Right lobe of liver (tissue), 6 donors: ENCODE measurements around the gene MIAT. TPM values are rescaled to one million over a fixed set of nuclear protein-coding genes. Genes with fewer than 3 reads are reported as not detected.

Experiments
- ATAC-seq, 4 donors: fragments of 200-7000 bp; cut with Tn5 transposase; one replicate each; pipeline ENCODE4 v1.9.1; 2020; ENCODE audit warnings: mild to moderate bottlenecking in 4 of 4, moderate library complexity in 4 of 4
- DNase-seq, 3 donors: peaks; one replicate each; pipeline ENCODE4 v3.0.0-alpha.2; 2020
- H3K27ac ChIP-seq, 3 donors: fragments of 200-600 bp; one replicate each; pipeline ENCODE4 v1.8.0; 2022
- H3K27me3 ChIP-seq, 2 donors: fragments of 200-600 bp; one replicate each; pipeline ENCODE4 v1.8.0; 2022
- H3K36me3 ChIP-seq, 4 donors: fragments of 200-600 bp; sonication (generic) in 1 of 4; one replicate each; pipeline versions ENCODE4 v1.5.1 to v1.8.0; 2017 to 2022; ENCODE audit warnings: control low read depth in 1 of 4
- H3K4me1 ChIP-seq, 4 donors: fragments of 200-600 bp; sonication (generic) in 1 of 4; one replicate each; pipeline versions ENCODE4 v1.5.1 to v1.8.0; 2017 to 2022; ENCODE audit warnings: control low read depth in 1 of 4
- H3K4me3 ChIP-seq, 3 donors: fragments of 200-600 bp; one replicate each; pipeline ENCODE4 v1.8.0; 2022
- H3K9me3 ChIP-seq, 4 donors: fragments of 200-600 bp; sonication (generic) in 1 of 4; one replicate each; pipeline versions ENCODE4 v1.5.1 to v1.8.0; 2017 to 2022; ENCODE audit warnings: control low read depth in 1 of 4
- CTCF ChIP-seq, 4 donors: fragments of 200-600 bp in 3 of 4; fragments of 450-650 bp in 1 of 4; IDR thresholded peaks; one replicate each; pipeline versions ENCODE4 v1.5.1 to v1.8.0; 2016 to 2022; ENCODE audit warnings: antibody characterized with exemption in 4 of 4, mild to moderate bottlenecking in 2 of 4
- POLR2A ChIP-seq: fragments of 450-650 bp; IDR thresholded peaks from one replicate; pipeline ENCODE4 v1.6.1; 2017; ENCODE audit warnings: antibody characterized with exemption, mild to moderate bottlenecking
- WGBS: methylation state at CpG from one replicate; pipeline ENCODE4 v1.1.6; 2018; ENCODE audit warnings: low coverage, low lambda C conversion rate; ENCODE audit not compliant: insufficient coverage; ENCODE audit errors: missing lambda C conversion rate; 5-methylcytosine and 5-hydroxymethylcytosine counted together
- intact Hi-C, 2 donors: fragments of 100-400 bp; cut with DNase I; formaldehyde crosslinking; loops; one replicate each; pipeline versions ENCODE4 v1.11.2 to v1.14.1; 2022
- small RNA-seq, 2 experiments: library from RNA; depleted of rRNA; stranded (forward); fragments of <200 nt; gene quantifications; one replicate each; pipeline ENCODE3, GENCODE V24; 2016
- total RNA-seq, 6 experiments: library from RNA; depleted of rRNA in 2 of 6; stranded (reverse); fragments of >200 nt in 2 of 6; fragmentation: NEBNext Ultra II Directional in 3 of 6; extraction: Animal tissue kit (Norgen Biotek cat#: 25700) in 3 of 6; gene quantifications; one replicate each; pipeline versions ENCODE4 v1.1.0 to v1.2.4, GENCODE V29; 2016 to 2023
- donor health status: DM: no; HTN: yes; CAD: no.
- donor health status: DM: no; HTN: no; CAD: no.
- donor health status: DM: no; HTN: no; CAD: no.
- donor health status: DM: no; HTN: yes; CAD: no.
- donor health status: DM: no; HTN: yes; CAD: no.

Gene MIAT
- total RNA-seq, 6 experiments from 2014 or later = 0.19 to 3.2 (median 0.47) TPM

- Histone ChIP-seq H3K36me3 (no peaks in the 10 kb centered on the region), H3K27ac (no peak overlapping the region), H3K27me3 (no peaks in the 10 kb centered on the region), H3K4me1 (peaks cover 0 to 10% (median 4%) of the 10 kb centered on the region in 4 donors), H3K9me3 (no peaks in the 10 kb centered on the region), H3K4me3 (no peak overlapping the region)
- WGBS = 77% methylated on average over 3 of the region's 3 CpGs
- TF ChIP-seq POLR2A = no peak
- TF ChIP-seq CTCF (IDR thresholded peaks at IDR 0.05) = no peak
- ATAC-seq = peak; percentile 70 to 80 (median 78)
- intact Hi-C loops = no loop called here
- DNase-seq = no peak
These were observed 67.8 kb downstream of the MIAT start for GRCh38 chr22:26725012-26725676.

Small RNA genes within 50 kb of the gene (small RNA-seq; reads per million reads assigned to genes)
- 0 reads per million in 2 experiments for gene RF01874

Other genes starting within 250 kb of the MIAT start
- gene ASPHD2, start 228.3 kb upstream of the MIAT start, total RNA-seq = under 1 TPM in 3 of 6 experiments, not detected in 3; 0.07 to 0.38 (median 0.12) TPM
- 10 to 100 TPM; 10.7 to 13.8 (median 12.6) TPM for gene HPS4, start 173.8 kb upstream of the MIAT start, total RNA-seq
- gene SRRD, start 173.7 kb upstream of the MIAT start, total RNA-seq = 10 to 100 TPM; 11.4 to 15.2 (median 11.8) TPM
- 10 to 100 TPM; 17.0 to 24.1 (median 21.6) TPM for gene TFIP11, start 145.1 kb upstream of the MIAT start, total RNA-seq
- 100 to 1,000 TPM in 2 of 6 experiments, 10 to 100 TPM in 4; 53.2 to 117 (median 66.9) TPM for gene TPST2, start 67.5 kb upstream of the MIAT start, total RNA-seq
- gene CRYBB1, start 39.6 kb upstream of the MIAT start, total RNA-seq = under 1 TPM in 2 of 6 experiments, not detected in 4; 0.53 to 0.59 TPM
- gene CRYBA4, start 35.6 kb upstream of the MIAT start, total RNA-seq = not detected